Thyroid gland (tissue), 4 donors: Measurements from ENCODE around the gene EBF3.

Source experiments
- CTCF ChIP-seq, 6 experiments: fragments of 200-600 bp in 3 of 6; fragments of 450-650 bp in 3 of 6; sonication (generic) in 3 of 6; IDR thresholded peaks; one replicate each; pipeline ENCODE4 v1.5.1; 2016 to 2019; ENCODE audit warnings: antibody characterized with exemption in 6 of 6, mild to moderate bottlenecking in 2 of 6, inconsistent platforms in 1 of 6, moderate library complexity in 1 of 6
- POLR2A ChIP-seq, 2 donors: fragments of 450-650 bp; IDR thresholded peaks; one replicate each; pipeline ENCODE4 v1.6.1; 2017; ENCODE audit warnings: antibody characterized with exemption in 2 of 2, mild to moderate bottlenecking in 2 of 2, moderate library complexity in 1 of 2

- TF ChIP-seq CTCF (IDR thresholded peaks at IDR 0.05) = no peak
- TF ChIP-seq POLR2A (IDR thresholded peaks at IDR 0.05) = no peak
Observed at GRCh38 chr10:129935102-129935866, 28.8 kb downstream of the EBF3 start.
